ENCODE data around the gene ITPA. TPM values are rescaled to one million over a fixed set of nuclear protein-coding genes. Genes with fewer than 3 reads are reported as not detected.
A peak's percentile ranks its signal among the peaks of the same experiment; 100 is the strongest.

Gene ITPA
- total RNA-seq, 2 donors from 2014 or later = 94.3 to 94.7 TPM

DNA sequence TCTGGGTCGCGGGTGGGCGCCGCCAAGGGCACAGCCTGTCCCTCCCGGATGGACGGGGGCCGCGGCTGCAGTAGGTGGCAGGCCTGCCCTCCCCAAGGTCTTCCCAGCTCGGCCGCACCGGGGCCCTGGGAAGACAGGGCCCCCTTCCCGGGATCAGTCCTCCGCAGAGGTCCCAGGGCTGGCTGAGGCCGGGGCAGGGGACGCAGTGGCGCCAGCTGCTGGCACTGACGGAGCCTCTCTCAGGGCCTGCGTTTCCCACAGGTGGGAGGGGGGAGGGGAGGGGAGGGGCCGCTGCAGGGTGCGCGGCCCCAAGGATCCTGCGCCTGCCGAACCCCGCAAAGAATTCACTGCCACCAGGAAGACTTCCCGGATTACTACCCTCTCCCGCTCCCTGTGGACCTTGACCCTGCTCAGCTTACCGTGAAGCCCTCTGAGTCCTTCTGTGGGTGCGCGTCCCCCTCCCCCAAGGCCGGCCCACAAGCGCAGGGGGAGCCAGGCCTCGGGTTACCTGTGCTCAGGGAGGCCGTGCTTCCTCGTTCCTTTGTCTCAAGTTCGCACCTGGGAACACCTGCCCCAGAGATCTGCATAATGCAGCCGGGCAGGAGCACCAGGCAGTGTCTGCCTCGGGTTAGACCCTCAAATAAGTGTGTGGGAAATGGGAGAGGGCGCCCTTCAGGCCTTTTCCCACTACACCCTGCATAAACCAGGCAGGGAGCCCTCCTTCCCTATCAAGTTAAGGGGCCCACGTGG lies 41.0 kb upstream of the ITPA start:
- no peak for ATAC-seq
- H3K4me3 Mint-ChIP-seq = no peak overlapping the region
- H3K4me1 Mint-ChIP-seq (ENCODE audit: low read depth in 2 of 2) = peaks cover 0 to 3% of the 10 kb centered on the region in 2 donors
- no peaks in the 10 kb centered on the region for H3K9me3 Mint-ChIP-seq
- H3K27ac Mint-ChIP-seq = no peak overlapping the region
- no peak for DNase-seq (ENCODE audit: low spot score)
- no peaks in the 10 kb centered on the region for H3K36me3 Mint-ChIP-seq
- peaks cover 26 to 27% of the 10 kb centered on the region in 2 donors for H3K27me3 Mint-ChIP-seq

DNA sequence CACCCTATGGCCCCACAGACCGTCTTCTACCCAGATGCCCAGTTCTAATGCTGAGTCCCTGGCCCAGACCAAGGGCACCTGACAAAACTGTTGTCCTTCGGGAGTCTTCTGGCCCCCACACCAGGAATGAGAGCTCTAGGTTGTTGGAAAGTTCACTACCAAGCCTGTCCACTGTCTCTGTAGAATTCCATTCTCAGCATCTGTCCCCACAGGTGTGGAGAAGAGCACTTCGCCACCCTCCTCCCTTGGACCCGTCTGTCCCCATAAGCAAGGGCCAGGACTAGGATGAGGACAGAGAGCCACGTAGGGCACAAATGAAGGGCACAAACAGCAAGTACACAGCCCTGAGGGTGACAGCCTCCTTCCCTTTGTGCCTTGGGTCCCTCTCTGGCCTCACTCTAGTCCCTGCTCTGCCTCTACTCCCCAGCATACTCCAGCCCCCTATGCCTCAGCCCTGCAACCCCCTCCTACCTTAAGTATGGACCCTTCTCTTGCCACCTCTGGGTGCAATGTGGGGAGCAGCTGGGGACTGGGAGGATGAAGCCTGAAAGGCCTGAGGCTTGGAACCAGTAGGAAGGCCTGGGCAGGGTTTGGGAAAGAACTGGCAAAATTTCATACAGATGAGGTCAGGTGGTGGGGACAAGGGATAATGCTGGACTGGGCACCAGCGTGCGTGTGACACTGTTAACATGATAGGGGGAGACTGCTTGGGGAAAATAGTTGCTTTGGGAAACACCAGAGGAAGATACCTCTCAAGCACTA lies 40.3 kb upstream of the ITPA start:
- no peak for DNase-seq (ENCODE audit: low spot score)
- Mint-ChIP-seq H3K4me1 (ENCODE audit: low read depth in 2 of 2) (peaks cover 0 to 8% of the 10 kb centered on the region in 2 donors), H3K9me3 (no peaks in the 10 kb centered on the region), H3K4me3 (no peak overlapping the region), H3K27ac (no peak overlapping the region), H3K27me3 (peaks cover 22 to 27% of the 10 kb centered on the region in 2 donors), H3K36me3 (no peaks in the 10 kb centered on the region)
- ATAC-seq = no peak

DNA sequence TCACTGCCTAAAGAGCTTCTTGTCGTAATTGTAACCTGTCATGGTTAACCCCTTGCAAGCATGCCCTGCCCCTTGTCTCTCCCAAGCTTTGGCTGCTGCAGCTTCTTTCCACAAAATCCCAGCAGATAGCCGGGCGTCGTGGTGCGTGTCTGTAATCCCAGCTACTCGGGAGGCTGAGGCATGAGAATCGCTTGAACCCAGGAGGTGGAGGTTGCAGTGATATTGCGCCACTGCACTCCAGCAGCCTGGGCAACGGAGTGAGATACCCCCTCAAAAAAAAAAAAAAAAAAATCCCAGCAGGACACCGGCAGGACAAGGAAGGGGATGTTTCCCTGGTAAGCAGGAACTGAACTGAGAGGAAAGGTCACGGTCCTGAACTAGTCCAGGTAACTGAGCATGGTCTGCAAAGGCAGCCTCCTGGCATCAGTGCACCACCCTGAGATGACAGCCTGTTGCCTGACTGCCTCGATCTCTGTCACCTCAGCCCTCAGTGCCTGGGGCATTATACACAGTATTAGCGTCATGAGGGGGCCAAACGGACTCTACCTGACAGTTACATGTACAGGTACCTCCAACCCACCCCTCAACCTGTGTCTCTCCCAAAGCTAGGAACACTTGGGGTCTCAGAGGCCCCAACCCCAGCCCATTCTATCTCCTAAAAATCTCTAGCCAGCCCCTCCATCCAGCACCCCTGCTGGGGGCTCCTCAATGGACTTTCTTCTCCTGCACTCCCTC lies 37.7 kb upstream of the ITPA start:
- H3K27me3 Mint-ChIP-seq = peaks cover 37 to 39% of the 10 kb centered on the region in 2 donors
- H3K9me3 Mint-ChIP-seq = no peaks in the 10 kb centered on the region
- H3K4me3 Mint-ChIP-seq = no peak overlapping the region
- ATAC-seq (no peak), DNase-seq (ENCODE audit: low spot score) (no peak)
- peaks cover 7 to 16% of the 10 kb centered on the region in 2 donors for H3K4me1 Mint-ChIP-seq (ENCODE audit: low read depth in 2 of 2)
- no peak overlapping the region for H3K27ac Mint-ChIP-seq
- no peaks in the 10 kb centered on the region for H3K36me3 Mint-ChIP-seq

DNA sequence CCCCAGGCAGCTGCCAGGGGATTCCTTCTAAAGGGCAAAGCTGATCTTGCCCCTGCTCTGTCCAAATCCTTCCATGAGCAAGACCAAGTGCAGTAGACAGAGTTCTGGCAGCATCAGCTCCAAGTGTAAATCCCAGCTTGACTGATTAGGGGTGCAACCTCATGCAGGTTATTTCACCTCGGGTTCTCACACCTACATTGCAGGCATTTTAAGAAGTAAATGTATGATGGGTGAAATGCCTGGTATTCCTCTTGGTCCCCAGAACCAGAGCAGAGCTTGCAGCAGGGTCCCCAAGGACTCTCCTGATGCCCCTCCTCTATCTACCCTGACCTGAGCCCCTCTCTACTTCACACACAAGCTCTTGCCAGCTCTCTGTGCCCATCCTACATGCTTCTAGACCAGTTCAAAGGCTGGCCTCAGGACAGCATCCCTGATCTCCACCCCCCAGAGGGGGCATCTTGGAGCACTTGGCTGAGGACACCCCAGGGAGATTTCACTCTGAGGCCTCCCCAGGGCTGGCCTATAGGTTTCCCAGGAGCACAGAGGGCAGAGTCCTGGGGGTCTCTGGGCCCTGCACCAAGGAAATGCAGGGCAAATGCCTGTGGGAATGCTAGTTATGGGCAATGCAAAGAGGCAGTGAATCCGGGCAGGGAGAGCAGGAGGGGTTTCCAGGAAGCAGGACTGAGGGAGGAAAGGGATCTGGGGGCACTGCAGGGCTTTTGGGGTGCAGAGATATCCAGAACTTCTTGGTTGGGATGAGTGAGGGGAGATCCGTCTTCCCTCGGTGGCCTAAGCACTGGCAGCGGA lies 37.0 kb upstream of the ITPA start:
- Mint-ChIP-seq H3K36me3 (no peaks in the 10 kb centered on the region), H3K27me3 (peaks cover 36 to 39% of the 10 kb centered on the region in 2 donors), H3K4me1 (ENCODE audit: low read depth in 2 of 2) (peaks cover 7 to 16% of the 10 kb centered on the region in 2 donors), H3K9me3 (no peaks in the 10 kb centered on the region), H3K4me3 (peak overlapping the region; percentile 71), H3K27ac (no peak overlapping the region)
- ATAC-seq (no peak), DNase-seq (ENCODE audit: low spot score) (no peak)

DNA sequence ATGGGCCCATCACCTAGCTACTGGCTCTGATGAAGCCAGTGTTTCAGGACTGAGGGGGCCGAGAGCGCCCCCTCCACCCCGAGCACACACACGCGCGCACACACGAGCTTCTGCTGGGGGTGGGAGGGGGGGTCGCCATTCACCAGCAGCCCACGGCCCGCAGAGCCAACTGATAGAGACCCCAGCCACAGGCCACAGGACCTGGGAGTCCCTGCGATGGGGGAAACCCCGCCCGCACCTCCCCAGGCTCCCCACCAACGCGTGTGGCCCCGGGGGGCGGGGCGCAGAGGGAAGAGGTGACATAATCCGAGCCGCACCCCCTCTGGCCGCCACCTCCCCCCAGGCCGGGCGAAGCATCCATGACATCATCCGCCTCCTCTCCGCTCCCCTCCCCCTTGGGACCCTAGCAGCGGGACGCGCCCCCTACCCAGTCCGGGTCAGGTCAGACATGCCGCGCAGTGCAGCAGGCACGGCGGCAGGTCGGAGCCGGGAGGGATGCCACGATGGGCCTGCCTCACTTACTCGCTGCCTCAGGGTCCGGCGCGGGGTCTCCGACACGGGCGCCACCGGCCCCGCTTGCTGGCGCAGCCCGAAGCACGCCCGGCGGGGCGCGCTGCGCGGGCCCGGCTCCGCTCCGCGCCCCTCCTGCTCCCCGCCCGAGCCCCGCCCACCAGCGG lies 36.2 kb upstream of the ITPA start, which contains the start of gene LZTS3:
Gene LZTS3 (minus strand): TSS at position 617 of the 677 bp plus-strand sequence. CDS start 6,386 bp downstream, outside the sequence.
- peak within 1 kb of the TSS in 1 of 2 donors; percentile 35 for H3K27ac Mint-ChIP-seq
- H3K4me3 Mint-ChIP-seq = peak within 1 kb of the TSS; percentile 79
- ATAC-seq (peak; percentile 79 to 81), DNase-seq (ENCODE audit: low spot score) (peak; percentile 81)
- no peaks in the 10 kb centered on the region for H3K9me3 Mint-ChIP-seq
- H3K4me1 Mint-ChIP-seq (ENCODE audit: low read depth in 2 of 2) = peaks cover 7 to 16% of the 10 kb centered on the region in 2 donors
- H3K36me3 Mint-ChIP-seq = no peaks in the 10 kb centered on the region
- peaks cover 34 to 39% of the 10 kb centered on the region in 2 donors for H3K27me3 Mint-ChIP-seq

DNA sequence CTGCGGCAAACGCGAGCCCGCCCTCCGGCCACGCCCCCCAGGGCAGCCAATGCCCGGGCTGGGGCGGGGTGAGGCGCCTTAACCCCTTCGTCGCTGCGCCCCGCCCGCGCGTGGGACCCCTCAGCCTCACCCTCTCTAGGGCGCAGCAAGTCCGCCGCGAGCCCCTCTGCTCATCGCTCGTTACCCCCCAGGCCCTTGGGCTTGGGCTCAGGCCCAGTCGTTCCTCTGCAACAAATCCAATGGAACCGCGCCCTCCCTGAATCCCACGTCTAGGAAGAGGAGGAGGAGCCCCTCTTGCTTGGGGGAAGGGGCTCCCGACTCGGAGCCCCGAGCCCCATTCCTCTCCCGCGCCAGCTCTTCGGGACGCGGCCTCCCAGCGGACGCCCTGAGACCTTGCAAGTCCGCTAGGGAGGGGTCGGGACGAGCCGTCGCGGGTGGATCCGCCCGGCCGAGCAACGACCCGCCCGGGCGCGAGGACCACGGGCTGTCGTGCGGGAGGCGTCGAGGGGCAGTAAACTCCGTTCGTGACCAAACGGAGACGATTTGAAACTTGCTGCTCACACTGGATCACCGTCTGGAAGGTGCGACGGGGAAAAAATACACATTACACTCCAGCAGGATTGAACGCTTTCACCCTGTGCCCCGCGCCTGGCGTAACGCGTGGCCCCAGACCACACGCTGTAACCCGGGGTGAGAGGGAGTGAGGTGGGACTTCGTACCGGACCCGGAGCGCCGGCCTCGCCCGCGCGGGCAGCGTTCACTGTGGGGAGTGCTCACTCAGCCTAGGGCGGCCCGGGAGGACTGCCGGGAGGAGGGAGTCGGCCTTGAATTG lies 35.5 kb upstream of the ITPA start:
- Mint-ChIP-seq H3K27ac (peak overlapping the region in 1 of 2 donors; percentile 35), H3K4me1 (ENCODE audit: low read depth in 2 of 2) (peaks cover 7 to 16% of the 10 kb centered on the region in 2 donors), H3K9me3 (no peaks in the 10 kb centered on the region), H3K36me3 (no peaks in the 10 kb centered on the region), H3K4me3 (peak overlapping the region; percentile 79), H3K27me3 (peaks cover 29 to 34% of the 10 kb centered on the region in 2 donors)
- peak; percentile 97 for ATAC-seq
- DNase-seq (ENCODE audit: low spot score) = peak; percentile 88

DNA sequence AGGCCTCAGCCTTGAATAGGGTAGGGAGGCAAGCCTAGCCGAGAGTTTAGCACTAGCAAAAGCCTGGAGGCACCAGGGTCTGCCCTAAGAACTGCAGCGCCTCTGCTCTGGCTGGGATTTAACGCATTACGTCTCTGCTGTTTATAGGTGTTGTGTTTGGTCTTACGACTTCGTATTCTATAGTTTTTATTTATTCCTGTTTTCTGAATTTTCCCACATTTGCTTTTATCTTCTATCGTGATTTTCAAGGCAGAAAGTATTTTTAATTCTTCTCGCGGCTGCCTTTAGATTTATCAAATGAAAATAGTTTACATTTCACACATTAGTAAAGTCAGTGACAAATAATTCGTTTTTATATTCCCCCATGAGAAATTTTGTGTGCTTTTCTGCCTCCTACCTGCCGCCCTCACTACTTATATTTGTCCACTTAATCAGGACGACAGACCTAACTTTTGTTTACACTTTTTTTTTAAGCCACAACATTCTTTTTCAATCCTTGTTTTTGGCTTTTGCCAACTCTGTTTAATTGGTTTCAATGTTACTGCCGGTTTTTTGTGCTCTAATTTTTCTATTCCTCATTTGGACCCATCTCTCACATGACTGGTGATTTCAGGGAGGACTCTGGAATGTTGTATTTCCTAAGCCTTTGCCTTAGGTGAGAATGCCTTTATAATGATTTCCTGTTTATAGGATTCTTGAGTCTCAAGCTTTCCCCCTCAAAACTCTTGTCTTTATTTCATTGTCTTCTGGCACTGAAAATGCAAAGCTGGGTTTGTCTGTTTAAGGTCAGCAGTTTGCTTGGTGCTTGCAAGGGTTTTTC lies 34.6 kb upstream of the ITPA start:
- H3K27ac Mint-ChIP-seq = peak overlapping the region in 1 of 2 donors; percentile 35
- peak overlapping the region; percentile 79 for H3K4me3 Mint-ChIP-seq
- H3K9me3 Mint-ChIP-seq = no peaks in the 10 kb centered on the region
- peaks cover 7 to 16% of the 10 kb centered on the region in 2 donors for H3K4me1 Mint-ChIP-seq (ENCODE audit: low read depth in 2 of 2)
- DNase-seq (ENCODE audit: low spot score) (no peak), ATAC-seq (no peak)
- H3K27me3 Mint-ChIP-seq = peaks cover 23 to 30% of the 10 kb centered on the region in 2 donors
- no peaks in the 10 kb centered on the region for H3K36me3 Mint-ChIP-seq

DNA sequence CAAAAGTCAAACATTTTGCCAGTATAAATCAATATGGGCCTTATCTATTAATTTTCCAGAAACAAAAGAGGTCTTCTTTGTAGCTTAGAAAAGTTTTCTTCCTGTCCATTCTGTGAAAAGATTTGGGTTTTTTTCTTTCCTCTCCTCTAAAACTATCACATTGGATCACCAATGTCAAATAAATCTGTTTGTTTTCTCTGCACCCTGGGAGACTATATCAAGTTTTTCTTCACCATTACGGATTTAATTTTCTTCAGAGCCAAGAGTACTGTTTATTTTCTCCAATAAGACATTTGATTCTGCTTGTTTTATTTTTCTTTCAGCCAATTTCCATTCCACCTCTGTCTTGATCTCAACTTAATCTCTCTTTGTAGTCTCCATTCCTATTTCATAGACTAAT lies 34.0 kb upstream of the ITPA start:
- no peak overlapping the region for H3K27ac Mint-ChIP-seq
- ATAC-seq (no peak), DNase-seq (ENCODE audit: low spot score) (no peak)
- H3K36me3 Mint-ChIP-seq = no peaks in the 10 kb centered on the region
- peak overlapping the region; percentile 79 for H3K4me3 Mint-ChIP-seq
- H3K27me3 Mint-ChIP-seq = peaks cover 23 to 25% of the 10 kb centered on the region in 2 donors
- no peaks in the 10 kb centered on the region for H3K9me3 Mint-ChIP-seq
- H3K4me1 Mint-ChIP-seq (ENCODE audit: low read depth in 2 of 2) = peaks cover 7 to 16% of the 10 kb centered on the region in 2 donors

DNA sequence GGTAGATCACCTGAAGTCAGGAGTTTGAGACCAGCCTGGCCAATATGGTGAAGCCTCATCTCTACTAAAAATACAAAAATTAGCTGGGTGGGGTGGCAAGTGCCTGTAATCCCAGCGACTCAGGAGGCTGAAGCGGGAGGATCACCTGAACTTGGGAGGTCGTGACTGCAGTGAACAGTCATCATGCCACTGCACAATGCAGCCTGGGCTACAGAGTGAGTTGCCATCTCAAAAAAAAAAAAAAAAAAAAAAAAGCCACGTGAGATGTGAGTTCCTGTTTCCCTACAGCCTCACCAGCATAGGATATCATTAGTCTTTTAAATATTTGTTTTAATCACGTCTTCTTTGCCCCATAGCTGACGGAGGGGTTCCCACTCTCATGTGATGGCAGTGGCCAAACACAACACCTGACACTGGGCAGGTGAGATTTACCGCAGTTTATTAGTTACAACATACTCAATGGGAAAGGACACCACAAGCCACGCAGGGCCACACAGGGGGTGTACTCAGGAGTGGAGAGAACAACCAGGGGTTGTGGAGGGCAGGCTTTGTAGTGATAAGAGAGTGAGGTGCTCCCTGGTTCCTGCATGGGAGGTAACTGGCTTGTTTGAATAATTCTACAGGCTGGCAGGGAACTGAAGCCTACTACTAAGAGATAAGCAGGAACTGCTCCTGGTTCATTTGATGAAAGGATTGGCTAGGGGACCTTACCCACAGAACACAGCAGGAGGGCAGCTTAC lies 31.4 kb upstream of the ITPA start:
- Mint-ChIP-seq H3K36me3 (no peaks in the 10 kb centered on the region), H3K27me3 (peaks cover 11 to 17% of the 10 kb centered on the region in 2 donors), H3K27ac (no peak overlapping the region), H3K4me3 (no peak overlapping the region), H3K4me1 (ENCODE audit: low read depth in 2 of 2) (peaks cover 7 to 13% of the 10 kb centered on the region in 2 donors), H3K9me3 (no peaks in the 10 kb centered on the region)
- DNase-seq (ENCODE audit: low spot score) (no peak), ATAC-seq (no peak)

DNA sequence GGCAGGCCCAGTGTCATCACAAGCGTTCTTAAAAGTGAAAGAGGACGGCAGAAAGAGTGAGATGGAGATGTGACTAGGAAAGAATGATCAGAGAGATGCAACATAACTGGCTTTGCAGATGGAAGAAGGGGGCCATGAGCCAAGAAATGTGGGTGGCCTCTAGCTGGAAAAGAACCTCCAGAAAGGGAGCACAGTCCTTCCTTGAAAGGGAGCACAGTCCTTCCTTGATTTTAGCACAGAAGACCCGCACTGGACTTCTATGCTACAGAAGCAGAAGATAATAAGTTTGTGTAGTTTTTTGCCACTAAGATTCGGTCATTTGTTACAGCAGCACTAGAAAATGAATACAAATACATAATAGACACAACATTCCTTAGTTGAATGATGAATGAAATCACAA lies 29.0 kb upstream of the ITPA start:
- DNase-seq (ENCODE audit: low spot score) (no peak), ATAC-seq (no peak)
- Mint-ChIP-seq H3K4me3 (no peak overlapping the region), H3K27me3 (peaks cover 3 to 5% of the 10 kb centered on the region in 2 donors), H3K4me1 (ENCODE audit: low read depth in 2 of 2) (no peaks in the 10 kb centered on the region), H3K27ac (no peak overlapping the region), H3K9me3 (no peaks in the 10 kb centered on the region), H3K36me3 (no peaks in the 10 kb centered on the region)

DNA sequence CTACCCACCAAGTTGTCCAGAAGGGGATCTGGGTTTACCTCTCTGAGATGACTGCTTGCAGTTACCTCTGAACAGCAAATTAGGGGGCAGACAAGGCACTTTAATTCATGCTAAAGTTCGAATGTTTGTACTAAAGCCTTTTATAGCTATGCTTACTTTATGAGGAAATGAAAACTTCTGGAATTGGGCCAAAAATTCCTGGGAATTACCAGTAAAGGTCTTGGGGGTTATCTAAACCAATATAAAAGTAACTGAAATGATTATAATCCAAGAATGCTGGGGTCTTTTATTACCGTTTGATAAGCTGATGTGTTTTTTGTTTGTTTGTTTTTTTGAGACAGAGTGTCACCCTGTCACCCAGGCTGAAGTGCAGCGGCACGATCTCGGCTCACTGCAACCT lies 28.0 kb upstream of the ITPA start:
- Mint-ChIP-seq H3K36me3 (no peaks in the 10 kb centered on the region), H3K4me3 (no peak overlapping the region), H3K9me3 (no peaks in the 10 kb centered on the region), H3K4me1 (ENCODE audit: low read depth in 2 of 2) (no peaks in the 10 kb centered on the region), H3K27ac (no peak overlapping the region), H3K27me3 (no peaks in the 10 kb centered on the region)
- DNase-seq (ENCODE audit: low spot score) (no peak), ATAC-seq (no peak)

All from natural killer cell treated with Interleukin-12 subunit alpha and Interleukin-12 subunit beta and Interleukin-15 and Interleukin-18, amount 100 ng/mL, for 72 hours (primary cell).